NCI-H446 (cell line): ENCODE results near the gene TCF25.
"Not testable (repeated sequence)": the region's sequence is repeated elsewhere in the genome, so short reads cannot be mapped to it uniquely, and the experiment has no call there.

Experiments
- DNase-seq, 2 experiments: peaks; one replicate each; lab custom pipeline; 2025; lab: John Stamatoyannopoulos, UW

Gene TCF25

DNA sequence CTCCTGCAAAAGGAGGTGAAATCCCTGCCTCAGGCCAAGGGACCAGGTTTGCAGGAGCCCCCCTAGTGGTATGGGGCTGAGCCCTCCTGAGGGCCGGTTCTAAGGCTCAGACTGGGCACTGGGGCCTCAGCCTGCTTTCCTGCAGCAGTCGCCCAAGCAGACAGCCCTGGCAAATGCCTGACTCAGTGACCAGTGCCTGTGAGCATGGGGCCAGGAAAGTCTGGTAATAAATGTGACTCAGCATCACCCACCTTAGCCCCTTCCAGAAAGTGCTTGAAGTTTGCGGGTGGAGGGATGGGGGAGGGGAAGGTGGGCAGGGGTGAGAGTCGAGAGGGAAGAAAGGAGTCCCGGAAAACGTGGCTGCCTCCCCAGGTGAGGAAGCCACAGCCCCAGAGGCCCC is 47.3 kb downstream of the TCF25 start:
- DNase-seq = no peak

DNA sequence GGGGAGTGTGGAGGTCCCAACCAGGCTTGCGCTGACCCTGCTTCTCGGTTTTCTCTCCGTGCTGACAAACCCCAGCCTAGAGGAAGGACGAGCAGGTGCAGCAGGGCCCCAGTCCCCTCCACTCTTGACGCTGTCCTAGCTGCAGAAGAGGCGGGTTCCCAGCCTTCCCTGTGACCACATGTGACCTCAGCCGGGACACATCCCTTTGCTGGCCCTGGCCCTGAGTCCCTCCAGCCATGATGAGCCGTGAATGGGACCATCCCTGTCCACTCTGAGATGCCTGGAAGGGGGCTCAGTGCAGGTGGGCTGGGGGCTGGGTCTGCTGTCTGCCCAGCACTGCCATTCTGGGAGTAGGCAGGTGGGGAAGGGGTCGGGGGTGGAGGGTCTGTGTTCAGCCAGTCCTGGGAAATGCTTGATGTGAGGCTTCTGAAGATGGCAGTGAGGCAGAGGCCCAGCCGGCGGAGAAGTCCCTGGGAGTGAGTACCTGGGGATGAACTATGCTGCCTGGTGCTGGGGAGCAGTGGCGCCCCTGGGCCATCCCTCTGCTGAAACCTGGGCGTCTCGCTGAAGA is 47.8 kb downstream of the TCF25 start:
- no peak for DNase-seq

DNA sequence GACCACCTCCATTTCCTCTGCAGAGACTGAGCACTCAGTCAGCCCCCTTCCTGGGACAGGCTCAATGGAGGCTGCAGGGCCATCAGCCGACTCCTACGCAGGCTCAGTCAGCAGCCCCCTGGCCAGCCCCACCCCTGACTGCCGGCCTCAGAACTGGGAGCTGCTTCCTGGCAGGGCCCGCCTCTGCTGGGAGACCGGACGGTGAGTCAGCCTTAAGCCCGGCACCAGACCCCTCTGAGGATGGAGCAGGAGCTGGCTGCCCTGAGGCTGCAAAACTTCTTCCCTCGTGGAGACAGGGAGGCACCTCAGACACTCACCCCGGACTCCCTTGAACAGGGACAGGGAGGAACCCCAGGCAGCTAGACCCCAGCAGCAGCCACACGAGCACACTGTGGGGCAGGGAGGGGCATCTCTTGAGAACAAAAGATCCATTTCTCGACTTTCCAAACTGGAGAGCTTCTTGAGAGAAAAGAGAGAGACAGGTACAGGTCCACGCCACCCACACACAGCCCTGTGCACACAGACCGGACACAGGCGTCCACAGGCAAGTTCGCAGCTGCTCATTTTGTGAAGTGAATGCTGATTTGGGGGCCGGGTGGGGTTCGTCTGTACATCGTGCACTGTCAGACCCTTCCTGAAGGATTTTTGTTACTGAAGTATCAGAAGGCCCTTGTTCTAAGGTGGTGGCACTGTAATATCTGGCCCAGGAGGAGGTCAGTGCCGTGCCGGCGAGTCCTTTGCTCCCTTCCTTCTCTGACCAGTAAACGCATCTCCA is 48.5 kb downstream of the TCF25 start:
- peak in 1 of 2 experiments; percentile 45 for DNase-seq

DNA sequence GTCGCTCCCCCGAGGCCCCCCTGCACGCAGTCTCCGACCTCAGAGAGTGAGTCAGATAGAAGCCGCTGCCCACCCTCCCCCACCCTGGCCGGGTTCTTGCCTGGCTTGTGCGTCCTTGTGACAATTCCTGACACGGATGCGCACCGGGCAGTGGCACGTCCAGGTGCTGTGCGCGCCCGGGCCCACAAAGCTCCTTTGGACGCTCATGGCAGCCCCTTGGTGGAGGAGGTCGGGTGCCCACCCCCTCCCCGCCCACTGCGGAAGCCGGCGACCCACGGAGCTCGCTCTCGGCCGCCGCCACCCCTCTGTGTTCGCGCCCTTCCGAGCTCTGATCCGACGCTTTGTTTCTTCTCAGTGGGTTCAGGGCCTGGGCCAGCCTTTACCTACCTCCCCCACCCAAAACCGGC is 49.1 kb downstream of the TCF25 start:
- peak in 1 of 2 experiments; percentile 52 for DNase-seq

DNA sequence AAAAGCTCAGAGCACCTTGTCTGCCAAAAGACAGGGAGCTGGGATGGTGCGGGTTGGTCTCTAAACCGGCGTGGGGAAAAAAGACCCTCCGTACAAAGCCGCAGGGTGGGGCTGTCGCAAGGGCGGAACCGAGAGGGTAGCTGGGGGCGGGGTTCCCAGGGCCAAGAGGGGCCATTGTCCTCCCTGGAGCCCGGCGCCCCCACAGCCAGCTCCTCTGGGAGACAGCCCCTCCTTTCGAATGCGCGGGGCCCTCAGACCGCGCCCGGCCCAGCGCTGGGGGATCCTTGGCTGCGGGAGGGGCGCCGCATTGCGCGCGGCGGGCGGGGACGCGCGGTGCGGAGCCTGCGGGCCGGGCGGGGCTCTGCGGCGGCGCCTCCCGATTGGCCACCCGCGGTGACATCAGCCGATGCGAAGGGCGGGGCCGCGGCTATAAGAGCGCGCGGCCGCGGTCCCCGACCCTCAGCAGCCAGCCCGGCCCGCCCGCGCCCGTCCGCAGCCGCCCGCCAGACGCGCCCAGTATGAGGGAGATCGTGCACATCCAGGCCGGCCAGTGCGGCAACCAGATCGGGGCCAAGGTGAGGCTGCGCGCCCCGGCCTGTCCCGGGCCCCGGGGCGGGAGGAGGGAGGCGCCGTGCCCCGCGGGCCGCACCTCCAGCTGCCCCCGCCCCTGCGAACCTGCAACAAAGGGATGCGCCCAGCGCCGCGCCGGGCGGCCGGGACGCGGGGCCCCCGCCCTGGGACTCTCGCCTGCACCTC is 49.7 kb downstream of the TCF25 start, which contains the start of gene TUBB3:
Gene TUBB3 (plus strand): TSS at position 459 of the 756 bp plus-strand sequence. CDS start 60 bp downstream, at position 519.
- peak; percentile 43 to 86 for DNase-seq

DNA sequence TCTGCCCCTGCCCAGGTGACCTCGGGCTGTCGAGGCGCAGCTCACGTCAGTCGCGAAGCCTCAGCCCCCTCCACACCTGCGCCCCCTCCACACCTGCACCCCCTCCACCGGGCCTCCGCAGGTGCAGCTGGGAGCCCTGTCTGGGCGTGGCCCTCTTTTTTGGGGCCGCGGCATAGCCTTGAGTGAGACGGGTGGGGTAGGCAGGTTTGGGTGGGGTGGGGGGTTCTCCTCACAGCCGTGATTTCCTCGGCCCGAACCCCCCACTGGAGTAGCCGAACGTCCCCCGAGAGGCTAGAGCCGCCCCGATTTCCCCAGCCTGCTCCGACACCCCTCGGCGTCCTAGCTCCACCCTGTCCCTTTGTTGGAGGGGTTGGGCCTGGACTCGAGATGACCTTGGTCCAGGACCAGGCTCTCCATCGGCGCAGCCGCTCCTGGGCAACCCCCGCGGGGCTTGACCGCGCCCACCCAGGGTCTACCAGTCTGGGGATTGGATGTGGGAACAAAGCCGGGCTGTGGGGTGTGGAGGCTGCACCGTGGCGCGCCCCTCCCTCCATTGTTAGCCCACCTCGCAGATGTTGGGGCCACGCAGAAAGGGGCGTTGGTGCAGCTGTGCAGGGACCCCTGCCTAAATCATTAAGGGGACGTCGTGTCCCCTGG is 50.4 kb downstream of the TCF25 start:
- no peak for DNase-seq

DNA sequence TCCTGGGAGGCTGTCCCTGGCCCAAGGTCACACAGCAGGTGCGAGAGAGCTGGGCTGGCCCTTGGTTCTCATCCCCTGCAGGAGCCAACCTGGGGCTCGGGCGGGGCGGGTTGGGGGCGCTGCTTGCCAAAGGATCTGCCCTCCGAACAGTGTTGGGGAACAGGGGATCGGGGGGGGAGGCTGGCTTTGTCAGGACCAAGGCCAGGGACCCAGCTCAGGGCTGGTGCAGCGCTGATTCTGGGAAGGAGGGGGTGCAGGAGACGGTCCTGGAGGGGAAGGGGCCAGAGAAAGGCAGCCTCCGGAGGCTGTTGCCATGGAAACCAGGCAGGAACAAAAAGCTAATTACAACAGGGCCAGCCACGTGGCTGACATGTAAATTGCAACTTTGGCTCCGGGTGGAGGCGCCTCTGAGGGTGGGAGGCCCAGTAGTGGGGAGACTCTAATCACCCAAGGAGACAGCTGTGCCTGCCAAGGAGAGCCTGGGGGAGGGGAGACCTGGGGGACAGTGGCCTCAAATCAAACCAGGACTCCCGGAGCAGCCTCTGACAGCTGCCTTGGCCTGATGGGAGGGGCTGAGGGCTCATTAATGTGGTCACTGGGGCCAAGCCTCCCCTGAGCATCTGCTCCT is 51.0 kb downstream of the TCF25 start:
- DNase-seq = peak; percentile 39 to 67

DNA sequence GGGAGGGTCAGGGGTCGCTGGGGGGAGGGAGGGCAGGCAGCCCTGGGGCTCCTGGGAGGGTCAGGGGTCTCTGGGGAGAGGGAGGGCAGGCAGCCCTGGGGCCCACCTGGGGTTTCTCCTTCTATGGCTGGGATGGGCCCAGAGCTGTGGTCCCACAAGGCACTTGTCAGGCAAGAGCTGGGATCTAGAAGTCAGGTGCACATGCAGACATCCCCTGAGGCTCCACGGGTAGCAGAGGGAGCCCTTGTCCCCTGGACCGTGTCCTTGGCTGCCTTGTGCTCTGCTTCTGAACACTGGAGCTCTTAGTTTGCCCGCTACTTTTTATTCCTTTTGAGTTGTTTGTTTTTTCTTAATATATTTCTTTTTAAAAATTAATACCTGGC is 51.5 kb downstream of the TCF25 start:
- DNase-seq = no peak

DNA sequence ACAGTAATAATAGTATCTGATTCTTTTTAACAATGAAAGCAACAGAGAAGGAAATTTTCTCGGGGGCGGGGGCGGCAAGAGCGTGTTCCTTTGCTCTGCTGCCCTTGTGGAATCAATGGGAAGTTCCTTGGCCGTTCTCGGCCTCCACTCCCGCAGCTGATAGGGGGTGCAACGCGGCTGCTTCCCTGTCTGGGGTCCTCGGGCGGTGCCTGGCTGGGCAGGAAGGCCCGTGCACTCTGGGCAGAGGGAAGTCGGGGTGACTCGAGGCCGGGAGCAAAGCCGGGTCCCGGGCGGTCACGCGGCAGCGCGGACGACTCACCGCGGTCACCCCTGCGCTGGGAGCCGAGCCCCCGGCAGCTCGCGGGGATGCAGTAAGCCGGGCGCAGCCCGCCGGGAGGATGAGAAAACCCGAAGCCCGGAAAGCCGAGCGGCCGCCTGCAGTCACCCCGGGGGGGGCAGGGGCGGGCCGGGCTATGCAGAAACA is 52.2 kb downstream of the TCF25 start:
- no peak for DNase-seq

DNA sequence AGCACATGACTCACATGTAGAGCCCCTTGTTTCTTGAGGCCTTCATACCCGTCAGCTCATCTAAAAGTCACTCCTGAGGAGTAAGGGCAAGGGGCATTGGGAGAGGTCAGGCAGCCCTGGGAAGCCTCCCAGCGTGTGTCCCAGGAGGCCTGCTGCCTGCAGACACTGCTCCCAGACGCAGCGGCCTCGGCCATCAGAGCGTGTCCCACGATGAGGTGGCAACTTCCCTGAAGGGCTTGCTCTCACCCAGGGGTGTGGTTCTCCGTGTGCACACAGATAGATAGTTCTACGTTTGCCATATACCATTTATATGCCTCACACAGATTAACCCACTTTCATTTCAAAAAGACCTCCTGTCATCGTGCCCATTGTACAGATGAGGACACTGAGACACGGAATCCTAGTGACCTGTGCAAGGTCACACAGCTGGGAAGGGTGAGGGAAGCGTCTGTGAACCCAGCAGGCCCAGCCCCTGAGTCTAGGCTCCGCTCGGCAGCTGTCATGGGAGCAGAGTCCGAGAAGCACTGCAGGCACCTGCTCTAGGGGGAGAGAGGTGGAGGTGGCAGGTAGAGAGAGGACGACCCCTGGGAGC is 58.0 kb downstream of the TCF25 start:
- DNase-seq = no peak

DNA sequence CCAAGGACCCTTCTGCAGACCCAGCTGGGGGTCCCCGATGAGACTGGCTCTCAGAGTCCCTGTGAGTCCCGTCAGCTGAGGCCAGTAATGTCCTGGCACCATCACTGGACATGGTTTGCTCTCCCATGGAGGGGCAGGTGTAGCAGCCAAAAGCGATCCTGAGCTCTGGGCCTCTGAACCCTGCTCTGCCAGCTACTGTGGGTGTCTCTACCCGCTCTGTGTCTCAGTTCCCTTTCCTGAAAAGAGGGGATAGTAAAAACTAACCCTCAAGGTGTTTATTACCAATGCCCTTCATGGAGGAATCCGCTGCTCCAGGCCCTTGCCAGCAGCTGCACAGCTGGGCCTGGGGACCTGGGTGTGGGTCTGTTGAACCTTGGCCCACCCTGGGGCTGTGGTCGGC is 58.6 kb downstream of the TCF25 start:
- no peak for DNase-seq

DNA sequence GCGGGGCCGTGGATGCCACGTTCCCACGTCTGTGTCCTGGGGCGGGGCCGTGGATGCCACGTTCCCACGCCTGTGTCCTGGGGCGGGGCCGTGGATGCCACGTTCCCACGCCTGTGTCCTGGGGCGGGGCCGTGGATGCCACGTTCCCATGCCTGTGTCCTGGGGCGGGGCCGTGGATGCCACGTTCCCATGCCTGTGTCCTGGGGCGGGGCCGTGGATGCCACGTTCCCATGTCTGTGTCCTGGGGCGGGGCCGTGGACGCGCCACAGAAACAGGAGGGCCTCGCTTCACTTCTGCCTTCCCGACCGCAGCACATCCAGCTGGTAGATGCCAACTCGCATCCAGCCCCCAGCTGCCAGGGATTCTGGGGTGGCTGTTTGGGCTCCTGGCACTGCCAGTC is 60.6 kb downstream of the TCF25 start:
- DNase-seq = not testable (repeated sequence)

DNA sequence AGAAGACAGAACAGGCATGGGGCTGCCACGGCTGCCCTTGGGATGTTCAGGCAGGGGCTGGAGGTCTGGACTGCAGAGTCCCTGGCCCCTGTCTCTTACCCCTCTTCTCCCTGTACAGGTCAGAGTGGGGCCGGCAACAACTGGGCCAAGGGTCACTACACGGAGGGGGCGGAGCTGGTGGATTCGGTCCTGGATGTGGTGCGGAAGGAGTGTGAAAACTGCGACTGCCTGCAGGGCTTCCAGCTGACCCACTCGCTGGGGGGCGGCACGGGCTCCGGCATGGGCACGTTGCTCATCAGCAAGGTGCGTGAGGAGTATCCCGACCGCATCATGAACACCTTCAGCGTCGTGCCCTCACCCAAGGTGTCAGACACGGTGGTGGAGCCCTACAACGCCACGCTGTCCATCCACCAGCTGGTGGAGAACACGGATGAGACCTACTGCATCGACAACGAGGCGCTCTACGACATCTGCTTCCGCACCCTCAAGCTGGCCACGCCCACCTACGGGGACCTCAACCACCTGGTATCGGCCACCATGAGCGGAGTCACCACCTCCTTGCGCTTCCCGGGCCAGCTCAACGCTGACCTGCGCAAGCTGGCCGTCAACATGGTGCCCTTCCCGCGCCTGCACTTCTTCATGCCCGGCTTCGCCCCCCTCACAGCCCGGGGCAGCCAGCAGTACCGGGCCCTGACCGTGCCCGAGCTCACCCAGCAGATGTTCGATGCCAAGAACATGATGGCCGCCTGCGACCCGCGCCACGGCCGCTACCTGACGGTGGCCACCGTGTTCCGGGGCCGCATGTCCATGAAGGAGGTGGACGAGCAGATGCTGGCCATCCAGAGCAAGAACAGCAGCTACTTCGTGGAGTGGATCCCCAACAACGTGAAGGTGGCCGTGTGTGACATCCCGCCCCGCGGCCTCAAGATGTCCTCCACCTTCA is 61.5 kb downstream of the TCF25 start:
- DNase-seq = no peak

DNA sequence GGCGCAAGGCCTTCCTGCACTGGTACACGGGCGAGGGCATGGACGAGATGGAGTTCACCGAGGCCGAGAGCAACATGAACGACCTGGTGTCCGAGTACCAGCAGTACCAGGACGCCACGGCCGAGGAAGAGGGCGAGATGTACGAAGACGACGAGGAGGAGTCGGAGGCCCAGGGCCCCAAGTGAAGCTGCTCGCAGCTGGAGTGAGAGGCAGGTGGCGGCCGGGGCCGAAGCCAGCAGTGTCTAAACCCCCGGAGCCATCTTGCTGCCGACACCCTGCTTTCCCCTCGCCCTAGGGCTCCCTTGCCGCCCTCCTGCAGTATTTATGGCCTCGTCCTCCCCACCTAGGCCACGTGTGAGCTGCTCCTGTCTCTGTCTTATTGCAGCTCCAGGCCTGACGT is 62.2 kb downstream of the TCF25 start:
- DNase-seq = not testable (repeated sequence)

DNA sequence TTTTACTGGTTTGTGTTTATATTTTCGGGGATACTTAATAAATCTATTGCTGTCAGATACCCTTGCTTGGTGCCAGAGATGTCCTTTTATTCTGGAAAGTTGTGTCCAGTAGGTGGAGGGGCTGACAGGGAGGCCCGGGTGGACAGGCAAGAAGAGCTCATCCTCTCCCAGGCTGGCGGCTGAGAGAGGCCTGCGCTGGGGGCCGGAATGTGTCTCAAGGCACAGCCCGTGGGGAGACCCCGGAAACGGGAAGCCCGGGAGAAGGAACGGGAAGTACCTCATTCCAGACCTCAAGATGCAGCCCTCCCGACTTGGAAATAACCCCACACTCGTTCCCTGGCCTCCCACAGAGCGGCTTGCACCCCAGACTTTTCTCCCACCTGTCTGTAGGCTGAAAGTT is 62.6 kb downstream of the TCF25 start:
- DNase-seq = no peak

DNA sequence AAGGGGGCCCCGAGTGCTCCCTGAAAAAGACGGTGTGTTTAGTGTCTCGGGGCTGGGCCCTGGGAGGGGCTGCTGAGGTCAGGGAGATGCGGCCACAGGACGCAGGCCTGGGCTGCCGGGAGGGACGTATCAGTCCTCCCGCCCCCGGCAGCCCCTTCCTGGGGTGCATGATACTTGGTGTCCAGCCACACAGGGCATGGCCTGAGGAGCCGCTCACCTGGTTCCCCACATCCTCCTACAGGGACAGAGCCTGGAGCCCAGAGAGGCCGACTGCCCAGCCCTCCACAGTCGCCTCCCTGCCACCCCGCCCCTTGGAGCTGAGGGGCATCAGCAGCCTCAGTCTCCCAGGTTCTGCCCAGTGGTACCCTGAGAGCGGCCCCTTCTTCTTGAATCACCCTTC is 63.1 kb downstream of the TCF25 start:
- DNase-seq = no peak

DNA sequence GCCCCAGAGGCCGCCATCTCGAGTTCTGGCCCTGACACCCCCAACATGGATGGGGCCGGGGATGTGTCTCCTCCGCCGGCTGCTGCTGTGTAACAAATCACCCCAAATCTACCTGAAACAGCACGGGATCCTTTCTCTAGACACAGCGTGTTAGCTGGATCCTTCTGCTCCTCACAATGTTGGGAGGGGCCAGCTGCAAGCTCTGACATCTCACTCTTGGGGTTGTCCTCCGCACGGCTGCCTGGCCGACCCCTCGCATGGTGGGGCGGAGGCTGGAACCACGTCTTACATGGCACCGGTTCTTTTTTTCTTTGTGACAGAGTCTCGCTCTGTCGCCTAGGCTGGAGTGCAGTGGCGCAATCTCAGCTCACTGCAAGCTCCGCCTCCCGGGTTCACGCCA is 63.6 kb downstream of the TCF25 start:
- DNase-seq = no peak

DNA sequence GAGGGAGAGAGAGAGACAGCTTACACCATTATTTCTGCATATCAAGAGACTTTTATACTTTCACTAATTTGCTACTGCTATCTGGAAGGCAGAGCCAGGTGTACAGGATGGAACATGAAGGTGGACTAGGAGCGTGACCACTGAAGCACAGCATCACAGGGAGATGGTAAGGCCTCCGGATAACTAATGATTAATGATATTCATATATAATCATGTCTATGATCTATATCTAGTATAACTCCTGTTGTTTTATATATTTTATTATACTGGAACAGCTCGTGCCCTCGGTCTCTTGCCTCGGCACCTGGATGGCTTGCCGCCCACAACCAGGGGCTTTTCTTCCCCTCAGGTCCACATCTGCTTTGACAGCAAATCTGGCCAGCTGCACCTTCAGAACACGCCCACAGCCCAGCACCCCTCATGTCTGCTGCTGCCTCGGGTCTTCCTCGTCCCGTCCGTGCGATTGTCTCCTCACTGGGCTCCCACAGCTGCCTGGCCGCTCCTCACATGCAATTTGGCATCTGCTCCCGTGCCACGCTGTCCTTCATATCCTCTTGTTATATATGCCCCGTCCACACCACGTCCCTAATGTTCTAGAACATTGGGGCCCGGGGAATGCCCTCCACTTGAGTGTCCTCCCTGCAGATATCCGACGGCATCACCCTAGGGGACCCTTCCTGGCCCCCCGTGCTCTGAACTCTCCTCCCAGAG is 64.9 kb downstream of the TCF25 start:
- no peak for DNase-seq

DNA sequence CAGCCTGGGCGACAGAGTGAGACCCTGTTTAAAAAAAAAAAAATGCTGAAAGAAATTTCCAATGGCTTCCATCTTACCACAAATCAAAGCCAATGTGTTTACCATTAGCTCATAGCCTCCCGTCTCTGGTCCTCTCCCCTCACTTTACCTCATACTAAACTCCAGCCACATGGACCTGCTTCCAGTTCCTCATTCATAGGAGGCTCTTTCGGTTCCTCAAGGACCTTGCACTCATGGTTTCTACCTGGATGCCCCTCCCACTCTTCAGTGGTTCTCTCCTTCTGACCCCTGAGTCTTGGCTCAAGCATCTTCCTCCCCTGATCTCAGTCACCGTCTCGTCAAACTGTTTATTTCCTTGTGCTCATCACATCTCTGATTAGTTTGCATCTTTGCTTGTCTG is 71.4 kb downstream of the TCF25 start:
- DNase-seq = no peak

DNA sequence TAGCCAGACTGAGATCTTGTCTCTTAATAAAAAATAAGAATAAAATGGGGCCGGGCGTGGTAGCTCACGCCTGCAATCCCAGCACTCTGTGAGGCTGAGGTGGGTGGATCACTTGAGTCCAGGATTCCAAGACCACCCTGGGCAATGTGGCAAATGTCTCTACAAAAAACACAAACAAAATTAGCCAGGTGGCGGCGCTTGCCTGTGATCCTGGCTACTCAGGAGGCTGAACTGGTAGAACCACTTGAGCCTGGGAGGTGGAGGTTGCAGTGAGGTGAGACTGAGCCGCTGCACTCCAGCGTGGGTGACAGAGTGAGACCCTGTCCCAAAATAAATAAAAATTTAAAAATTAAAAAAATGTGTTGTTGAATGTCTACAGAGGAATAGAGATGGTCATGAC is 72.3 kb downstream of the TCF25 start:
- no peak for DNase-seq
